Chondrocyte (in vitro differentiated cells): Measurements from ENCODE around the gene ZNF618. TPM values are rescaled to one million over a fixed set of nuclear protein-coding genes. Genes with fewer than 3 reads are reported as not detected.
A peak's percentile ranks its signal among the peaks of the same experiment; 100 is the strongest.

Source experiments
- DNase-seq: peaks from one replicate; pipeline ENCODE4 v3.0.0; 2021; ENCODE audit warnings: mixed read lengths, low spot score
- H3K27ac Mint-ChIP-seq: one replicate; pipeline ENCODE4 v1.8.0; 2021; ENCODE audit warnings: mild to moderate bottlenecking, moderate library complexity, mixed read lengths; ENCODE audit not compliant: unreplicated experiment
- H3K27me3 Mint-ChIP-seq: 2 replicates; pipeline ENCODE4 v1.8.0; 2021; ENCODE audit warnings: low read depth, mixed read lengths
- H3K36me3 Mint-ChIP-seq: 2 replicates; pipeline ENCODE4 v1.8.0; 2021; ENCODE audit warnings: low read depth, mixed read lengths
- H3K4me1 Mint-ChIP-seq: 2 replicates; pipeline ENCODE4 v1.8.0; 2021; ENCODE audit warnings: low read depth, mild to moderate bottlenecking, mixed read lengths
- H3K4me3 Mint-ChIP-seq: one replicate; pipeline ENCODE4 v1.8.0; 2021; ENCODE audit warnings: mild to moderate bottlenecking, moderate library complexity, mixed read lengths; ENCODE audit not compliant: unreplicated experiment
- H3K9me3 Mint-ChIP-seq: 2 replicates; pipeline ENCODE4 v1.8.0; 2021; ENCODE audit warnings: low read depth, mixed read lengths
- CTCF ChIP-seq: fragments of 200-600 bp; sonication (generic); IDR thresholded peaks from 2 replicates; pipeline ENCODE4 v1.5.0; 2021; ENCODE audit warnings: antibody characterized with exemption, mild to moderate bottlenecking, moderate library complexity
- total RNA-seq: library from RNA; stranded (reverse); gene quantifications from 3 replicates; pipeline ENCODE4 v1.2.1, GENCODE V29; 2021

Gene ZNF618
- total RNA-seq, 1 donor from 2014 or later = 25.5 TPM

- H3K4me3 Mint-ChIP-seq = no peak overlapping the region
- peaks cover 23% of the 10 kb centered on the region for H3K36me3 Mint-ChIP-seq
- no peak overlapping the region for H3K27ac Mint-ChIP-seq
- no peak for TF ChIP-seq CTCF
- no peaks in the 10 kb centered on the region for H3K27me3 Mint-ChIP-seq
- H3K4me1 Mint-ChIP-seq = peaks cover 17% of the 10 kb centered on the region
- DNase-seq = no peak
- no peaks in the 10 kb centered on the region for H3K9me3 Mint-ChIP-seq
Measured at GRCh38 chr9:113985968-113986585, 110.0 kb downstream of the ZNF618 start.

DNA sequence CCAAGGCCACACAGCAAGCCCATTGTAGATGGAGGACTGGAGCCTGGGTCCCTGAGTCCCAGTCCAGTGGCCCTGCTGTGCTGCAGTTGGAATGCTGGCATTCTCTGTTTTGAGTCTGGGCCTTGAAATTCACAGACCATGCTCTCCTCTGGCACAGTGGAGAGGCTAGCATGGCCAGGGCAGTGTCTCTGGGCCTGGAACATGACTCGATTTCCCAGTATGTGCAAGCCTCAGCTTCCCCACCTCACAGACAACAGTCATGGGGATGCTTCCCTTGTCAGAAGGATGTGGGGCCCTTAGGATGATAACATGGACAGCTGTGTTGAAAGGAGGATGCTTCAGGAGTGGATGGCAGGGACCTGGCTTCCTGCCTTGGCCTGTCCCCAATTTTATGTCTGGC lies 110.8 kb downstream of the ZNF618 start:
- Mint-ChIP-seq H3K27ac (no peak overlapping the region), H3K4me1 (peaks cover 22% of the 10 kb centered on the region), H3K27me3 (no peaks in the 10 kb centered on the region), H3K36me3 (peaks cover 23% of the 10 kb centered on the region), H3K4me3 (no peak overlapping the region), H3K9me3 (no peaks in the 10 kb centered on the region)
- no peak for DNase-seq
- TF ChIP-seq CTCF = no peak

DNA sequence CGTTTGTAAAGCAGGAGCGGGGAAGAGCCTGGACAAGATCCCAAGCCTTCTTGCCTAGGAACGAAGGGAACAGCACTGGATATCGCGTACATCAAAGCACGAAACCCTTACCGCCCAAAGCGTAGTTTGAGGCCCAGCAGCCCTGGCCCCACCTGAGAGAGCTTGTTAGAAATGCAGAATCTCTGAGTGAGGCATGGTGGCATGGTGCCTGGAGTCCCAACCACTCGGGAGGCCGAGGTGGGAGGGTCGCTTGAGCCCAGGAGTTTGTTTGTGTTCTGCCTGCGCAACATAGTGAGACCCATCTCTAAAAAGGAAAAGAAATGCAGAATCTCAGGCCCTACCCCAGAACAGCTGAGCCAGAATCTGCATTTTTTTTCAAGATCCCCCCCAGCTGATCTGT lies 111.4 kb downstream of the ZNF618 start:
- no peaks in the 10 kb centered on the region for H3K27me3 Mint-ChIP-seq
- H3K4me3 Mint-ChIP-seq = no peak overlapping the region
- DNase-seq = no peak
- H3K9me3 Mint-ChIP-seq = no peaks in the 10 kb centered on the region
- no peak for TF ChIP-seq CTCF
- H3K36me3 Mint-ChIP-seq = peaks cover 23% of the 10 kb centered on the region
- H3K27ac Mint-ChIP-seq = no peak overlapping the region
- H3K4me1 Mint-ChIP-seq = peaks cover 25% of the 10 kb centered on the region

- peaks cover 35% of the 10 kb centered on the region for H3K4me1 Mint-ChIP-seq
- H3K9me3 Mint-ChIP-seq = no peaks in the 10 kb centered on the region
- H3K4me3 Mint-ChIP-seq = no peak overlapping the region
- H3K36me3 Mint-ChIP-seq = peaks cover 23% of the 10 kb centered on the region
- no peak for DNase-seq
- peak overlapping the region; percentile 8 for H3K27ac Mint-ChIP-seq
- TF ChIP-seq CTCF = no peak
- no peaks in the 10 kb centered on the region for H3K27me3 Mint-ChIP-seq
Measured at GRCh38 chr9:113988385-113989016, 112.4 kb downstream of the ZNF618 start.

DNA sequence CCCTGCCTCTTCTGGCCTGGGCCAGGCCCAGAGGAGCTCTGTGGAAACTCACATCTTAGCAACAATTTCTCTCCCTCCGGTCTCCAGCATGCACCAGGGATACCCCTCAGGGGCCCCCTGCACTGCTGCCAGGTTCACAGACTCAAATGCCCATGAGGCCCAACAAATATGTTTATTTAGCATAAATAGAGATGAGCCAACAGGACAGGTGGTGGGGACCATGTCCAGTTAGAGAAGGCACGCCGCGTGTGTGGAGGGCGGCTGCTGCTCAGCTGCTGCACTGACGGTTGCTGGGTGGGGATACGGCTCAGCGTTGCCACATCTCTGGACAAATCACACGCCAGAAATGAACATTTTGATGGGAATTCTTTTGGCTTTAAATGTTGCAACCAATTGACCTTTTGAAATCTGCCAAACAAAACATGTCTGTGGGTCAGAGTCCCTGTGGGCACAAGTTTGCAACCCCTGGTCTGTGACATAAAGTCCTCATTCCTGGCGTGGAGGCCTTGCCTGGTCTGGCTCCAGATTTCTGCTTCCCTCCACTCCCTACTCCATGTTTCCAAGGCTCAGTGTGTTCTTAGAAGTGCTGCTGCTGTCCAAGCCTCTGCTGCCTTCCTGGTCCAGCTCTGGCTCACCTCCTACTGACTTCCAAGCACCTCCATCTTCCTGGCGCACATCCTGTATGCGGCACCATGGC lies 113.1 kb downstream of the ZNF618 start:
- Mint-ChIP-seq H3K4me3 (no peak overlapping the region), H3K9me3 (no peaks in the 10 kb centered on the region), H3K27me3 (no peaks in the 10 kb centered on the region), H3K27ac (no peak overlapping the region), H3K36me3 (peaks cover 23% of the 10 kb centered on the region), H3K4me1 (peaks cover 41% of the 10 kb centered on the region)
- TF ChIP-seq CTCF = no peak
- DNase-seq = no peak
